LNCaP clone FGC (cell line): ENCODE results near the gene ATXN1.

ENCODE experiments used
- DNase-seq: peaks from one replicate; pipeline ENCODE4 v3.0.0-alpha.2; 2011; ENCODE audit warnings: low read depth
- H3K4me3 ChIP-seq: 2 replicates; pipeline ENCODE4 v1.5.1; 2011; ENCODE audit warnings: mild to moderate bottlenecking, low read depth, low read length, control low read depth
- CTCF ChIP-seq: IDR thresholded peaks from 2 replicates; pipeline ENCODE4 v1.5.1; 2012; ENCODE audit warnings: mild to moderate bottlenecking; ENCODE audit not compliant: control insufficient read depth, insufficient read depth; ENCODE audit errors: extremely low read depth

ATXN1 gene

GRCh38 chr6:16766836-16767745 is 5.8 kb upstream of the ATXN1 start:
- TF ChIP-seq CTCF, result no peak
- no peak for DNase-seq
- H3K4me3 ChIP-seq, result no peak overlapping the region

GRCh38 chr6:16766043-16766536 is 4.8 kb upstream of the ATXN1 start:
- H3K4me3 ChIP-seq, result no peak overlapping the region
- no peak for DNase-seq
- no peak for TF ChIP-seq CTCF

- no peak for DNase-seq
- no peak for TF ChIP-seq CTCF
- no peak overlapping the region for H3K4me3 ChIP-seq
Measured at GRCh38 chr6:16765235-16765634, 4.0 kb upstream of the ATXN1 start.

- DNase-seq, result no peak
Measured at GRCh38 chr6:16764188-16764950, 3.1 kb upstream of the ATXN1 start.

GRCh38 chr6:16762550-16763477 is 1.6 kb upstream of the ATXN1 start:
- TF ChIP-seq CTCF, result peak; percentile 76
- no peak overlapping the region for H3K4me3 ChIP-seq
- DNase-seq, result no peak

More at GRCh38 chr6:16764188-16764950, 3.1 kb upstream of the ATXN1 start:
- peak; percentile 44 for TF ChIP-seq CTCF
- H3K4me3 ChIP-seq, result no peak overlapping the region

- no peak for DNase-seq
- TF ChIP-seq CTCF, result no peak
- no peak overlapping the region for H3K4me3 ChIP-seq
Measured at GRCh38 chr6:16762268-16762549, 949 bp upstream of the ATXN1 start.
